Choroid plexus epithelial cell (primary cell): ENCODE measurements around the gene STK35.

Experiments
- DNase-seq: peaks from one replicate; pipeline ENCODE4 v3.0.0-alpha.2; 2010; ENCODE audit warnings: low read depth
- H3K4me3 ChIP-seq: 2 replicates; pipeline ENCODE4 v1.5.1; 2011; ENCODE audit warnings: low read depth, mild to moderate bottlenecking, control low read depth, low read length, moderate library complexity
- CTCF ChIP-seq: conservative IDR thresholded peaks from 2 replicates; pipeline ENCODE4 v1.5.1; 2011; ENCODE audit warnings: low read depth, mild to moderate bottlenecking, control low read depth, inconsistent platforms, low read length, moderate library complexity

The STK35 gene

GRCh38 chr20:2066461-2067122 lies 35.0 kb upstream of the STK35 start:
- DNase-seq = no peak
- no peak overlapping the region for H3K4me3 ChIP-seq
- TF ChIP-seq CTCF = no peak

- no peak for TF ChIP-seq CTCF
- no peak for DNase-seq
- H3K4me3 ChIP-seq = no peak overlapping the region
Measured at GRCh38 chr20:2080532-2081224, 20.9 kb upstream of the STK35 start.

GRCh38 chr20:2084703-2085102 lies 16.9 kb upstream of the STK35 start:
- H3K4me3 ChIP-seq = no peak overlapping the region
- TF ChIP-seq CTCF = no peak
- no peak for DNase-seq

GRCh38 chr20:2086177-2086979 lies 15.2 kb upstream of the STK35 start:
- TF ChIP-seq CTCF = peak; percentile 49
- no peak overlapping the region for H3K4me3 ChIP-seq
- peak; percentile 21 for DNase-seq

- no peak for DNase-seq
- no peak for TF ChIP-seq CTCF
- H3K4me3 ChIP-seq = no peak overlapping the region
Measured at GRCh38 chr20:2086980-2087377, 14.6 kb upstream of the STK35 start.

- no peak for TF ChIP-seq CTCF
- DNase-seq = no peak
- no peak overlapping the region for H3K4me3 ChIP-seq
Measured at GRCh38 chr20:2088891-2089290, 12.7 kb upstream of the STK35 start.
